Activated CD4-positive, alpha-beta T cell treated with anti-CD3 and anti-CD28 coated beads, Interleukin-2, amount 50 U/mL, for 4 hours (primary cell): ENCODE results near the gene NME4.
A peak's percentile ranks its signal among the peaks of the same experiment; 100 is the strongest.
"Not testable (repeated sequence)": the region's sequence is repeated elsewhere in the genome, so short reads cannot be mapped to it uniquely, and the experiment has no call there.

Experiments
- DNase-seq, 2 experiments: peaks; one replicate each; pipeline ENCODE4 v3.0.0-alpha.2; 2020

NME4 gene

GRCh38 chr16:378113-378820 is 18.7 kb upstream of the NME4 start:
- DNase-seq: not testable (repeated sequence)

GRCh38 chr16:378821-379182 is 18.2 kb upstream of the NME4 start:
- DNase-seq: no peak

- DNase-seq: no peak
Observed at GRCh38 chr16:379183-379960, 17.6 kb upstream of the NME4 start.

GRCh38 chr16:379961-380761 is 16.8 kb upstream of the NME4 start:
- DNase-seq: no peak

GRCh38 chr16:380762-381011 is 16.3 kb upstream of the NME4 start:
- DNase-seq: no peak

GRCh38 chr16:381012-381788 is 15.8 kb upstream of the NME4 start:
- peak in 1 of 2 experiments; percentile 18 for DNase-seq

GRCh38 chr16:381789-382717 is 14.9 kb upstream of the NME4 start, which contains the start of gene PGAP6:
Gene PGAP6 (minus strand): TSS chr16:381978. CDS start chr16:381821, 157 bp downstream.
- peak; percentile 35 to 44 for DNase-seq

GRCh38 chr16:383326-384051 is 13.5 kb upstream of the NME4 start:
- peak; percentile 39 to 43 for DNase-seq

GRCh38 chr16:386641-387156 is 10.3 kb upstream of the NME4 start:
- no peak for DNase-seq

GRCh38 chr16:387761-388666 is 9.0 kb upstream of the NME4 start:
- not testable (repeated sequence) for DNase-seq

GRCh38 chr16:389352-389751 is 7.6 kb upstream of the NME4 start:
- DNase-seq: no peak

GRCh38 chr16:391885-392335 is 5.1 kb upstream of the NME4 start:
- peak; percentile 70 to 71 for DNase-seq

- no peak for DNase-seq
Observed at GRCh38 chr16:392450-393030, 4.5 kb upstream of the NME4 start.

GRCh38 chr16:396199-396598 is 800 bp upstream of the NME4 start:
- no peak for DNase-seq

GRCh38 chr16:396605-397004 is 394 bp upstream of the NME4 start:
- DNase-seq: no peak

- no peak for DNase-seq
Observed at GRCh38 chr16:397736-398332, 835 bp downstream of the NME4 start.

- no peak for DNase-seq
Observed at GRCh38 chr16:398561-399339, 1.8 kb downstream of the NME4 start.
